Common myeloid progenitor, CD34-positive (primary cell): ENCODE measurements around the gene NANOS3.

Experiments used
- CTCF ChIA-PET: fragments of 350-600 bp; sonication (Branson Sonifier 250); formaldehyde crosslinking; loops from one replicate; lab custom pipeline; 2021; ENCODE audit warnings: antibody characterized with exemption; lab: Charles Lee
- POLR2A ChIA-PET: fragments of 350-600 bp; sonication (Branson Sonifier 250); formaldehyde crosslinking; loops from one replicate; lab custom pipeline; 2021; ENCODE audit warnings: antibody characterized with exemption; lab: Charles Lee
- DNase-seq, 3 donors: peaks; one replicate each; pipeline versions ENCODE4 v3.0.0 to v3.0.0-alpha.2; 2013
- H3K27ac ChIP-seq, 2 experiments: 1 replicate in 1 of 2; 2 replicates in 1 of 2; pipeline ENCODE4 v1.7.0; 2013; ENCODE audit warnings: inconsistent platforms in 2 of 2, low read length in 2 of 2, mild to moderate bottlenecking in 2 of 2, low read depth in 1 of 2, moderate library complexity in 1 of 2; ENCODE audit not compliant: severe bottlenecking in 2 of 2, insufficient read depth in 1 of 2, poor library complexity in 1 of 2
- H3K27me3 ChIP-seq, 5 experiments: replicated peaks in 2 of 5; 1 replicate in 3 of 5; 2 replicates in 2 of 5; pipeline versions ENCODE4 v1.6.1 to v1.7.0; 2013; ENCODE audit warnings: low read length in 4 of 5, mild to moderate bottlenecking in 2 of 5, moderate library complexity in 2 of 5, inconsistent platforms in 1 of 5; ENCODE audit not compliant: insufficient read depth in 5 of 5, control insufficient read depth in 4 of 5
- H3K36me3 ChIP-seq, 4 experiments: 1 replicate in 2 of 4; 2 replicates in 2 of 4; pipeline versions ENCODE4 v1.6.1 to v1.7.0; 2013; ENCODE audit warnings: low read length in 3 of 4, control low read depth in 1 of 4, mild to moderate bottlenecking in 1 of 4; ENCODE audit not compliant: control insufficient read depth in 4 of 4, insufficient read depth in 4 of 4
- H3K4me1 ChIP-seq, 4 experiments: 1 replicate in 3 of 4; 2 replicates in 1 of 4; pipeline versions ENCODE4 v1.6.1 to v1.7.1; 2013; ENCODE audit warnings: low read length in 3 of 4, mild to moderate bottlenecking in 3 of 4, control low read depth in 1 of 4, inconsistent platforms in 1 of 4, moderate library complexity in 1 of 4; ENCODE audit not compliant: control insufficient read depth in 4 of 4, insufficient read depth in 4 of 4; ENCODE audit errors: control extremely low read depth in 1 of 4
- H3K4me3 ChIP-seq, 7 experiments: 1 replicate in 4 of 7; 2 replicates in 3 of 7; pipeline versions ENCODE4 v1.5.1 to v1.7.0; 2013; ENCODE audit warnings: mild to moderate bottlenecking in 7 of 7, low read length in 6 of 7, moderate library complexity in 6 of 7, inconsistent platforms in 2 of 7, low read depth in 2 of 7, control low read depth in 1 of 7; ENCODE audit not compliant: insufficient read depth in 4 of 7, control insufficient read depth in 1 of 7; ENCODE audit errors: extremely low read depth in 1 of 7
- H3K9me3 ChIP-seq, 5 experiments: 1 replicate in 4 of 5; 2 replicates in 1 of 5; pipeline versions ENCODE4 v1.6.1 to v1.7.1; 2013; ENCODE audit warnings: low read length in 4 of 5, mild to moderate bottlenecking in 2 of 5, inconsistent platforms in 1 of 5, low read depth in 1 of 5, moderate library complexity in 1 of 5; ENCODE audit not compliant: control insufficient read depth in 4 of 5, insufficient read depth in 2 of 5; ENCODE audit errors: control extremely low read depth in 1 of 5
- WGBS: methylation state at CpG from one replicate; pipeline ENCODE4 v1.1.5; 2013; ENCODE audit not compliant: insufficient coverage; 5-methylcytosine and 5-hydroxymethylcytosine counted together

Gene NANOS3

DNA sequence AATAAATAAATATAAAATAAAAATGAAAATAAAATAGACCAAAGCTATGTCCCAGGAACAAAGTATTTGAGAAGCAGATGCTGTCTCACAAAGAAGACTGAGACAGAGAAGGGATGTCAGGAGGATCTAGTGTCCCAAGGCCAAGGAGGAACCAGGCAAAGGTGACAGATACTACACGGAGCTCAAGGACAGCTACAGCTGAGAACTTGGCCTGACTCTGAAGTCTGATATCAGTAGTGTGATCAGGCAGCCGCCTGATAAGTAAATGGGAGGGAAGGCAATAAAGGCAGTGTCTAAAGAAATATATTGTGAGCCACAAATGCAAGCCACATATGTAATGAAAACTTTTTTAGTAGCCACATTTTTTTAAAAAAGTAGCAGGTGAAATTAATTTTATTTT, 20.4 kb upstream of the NANOS3 start:
- Histone ChIP-seq H3K9me3 (no peaks in the 10 kb centered on the region), H3K4me1 (peaks cover 0 to 19% (median 14%) of the 10 kb centered on the region in 4 experiments), H3K27ac (no peak overlapping the region), H3K36me3 (no peaks in the 10 kb centered on the region), H3K27me3 (no peaks in the 10 kb centered on the region), H3K4me3 (no peak overlapping the region)
- ChIA-PET CTCF (interaction anchor here (1.2 to 10.0 kb wide), 2 partner anchors 7 to 11 kb away, joined by 3 to 129 read pairs; no protein-coding TSS in a partner anchor), POLR2A (interaction anchor here (0.8 to 1.3 kb wide), 4 partner anchors 9 to 1674 kb away, joined by 4 to 6 read pairs (median 4); no protein-coding TSS in a partner anchor)
- WGBS: no CpG with 5 or more reads among the region's 2 CpGs
- no peak for DNase-seq

DNA sequence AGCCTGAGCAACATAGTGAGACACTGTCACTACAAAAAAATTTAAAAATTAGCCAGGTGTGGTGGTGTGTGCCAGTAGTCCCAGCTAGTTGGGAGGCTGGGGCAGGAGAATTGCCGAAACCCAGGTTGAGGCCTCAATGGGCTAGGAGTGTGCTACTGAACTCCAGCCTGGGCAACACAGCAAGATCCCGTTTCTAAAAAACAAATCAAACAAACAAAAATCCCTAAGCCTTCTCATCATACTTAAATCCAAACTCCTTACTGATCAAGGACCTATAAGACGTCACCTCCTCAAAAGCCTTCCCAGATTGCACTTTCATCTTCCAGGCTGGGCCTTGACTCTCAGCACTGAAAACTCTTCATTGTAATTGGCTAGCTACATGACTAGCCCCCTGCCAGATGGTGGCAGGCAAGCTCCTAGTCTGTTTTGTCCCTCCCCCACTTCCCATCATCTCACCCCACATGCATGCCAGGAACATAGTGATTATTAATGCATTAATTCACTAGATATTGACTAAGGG, 17.5 kb upstream of the NANOS3 start:
- H3K27me3 ChIP-seq: no peaks in the 10 kb centered on the region
- POLR2A ChIA-PET: interaction anchor here (8.7 to 11.2 kb wide), 2 partner anchors 10 to 21 kb away, joined by 284 to 555 read pairs; no protein-coding TSS in a partner anchor
- WGBS: 100% methylated on average over 2 of the region's 3 CpGs
- CTCF ChIA-PET: interaction anchor here (1.4 to 10.0 kb wide), 5 partner anchors 10 to 76 kb away, joined by 3 to 147 read pairs (median 7); no protein-coding TSS in a partner anchor
- H3K4me3 ChIP-seq: no peak overlapping the region
- H3K9me3 ChIP-seq: no peaks in the 10 kb centered on the region
- H3K4me1 ChIP-seq: peaks cover 0 to 36% (median 29%) of the 10 kb centered on the region in 4 experiments
- no peak overlapping the region for H3K27ac ChIP-seq
- no peaks in the 10 kb centered on the region for H3K36me3 ChIP-seq
- peak in 2 of 3 donors; percentile 72 to 75 for DNase-seq

DNA sequence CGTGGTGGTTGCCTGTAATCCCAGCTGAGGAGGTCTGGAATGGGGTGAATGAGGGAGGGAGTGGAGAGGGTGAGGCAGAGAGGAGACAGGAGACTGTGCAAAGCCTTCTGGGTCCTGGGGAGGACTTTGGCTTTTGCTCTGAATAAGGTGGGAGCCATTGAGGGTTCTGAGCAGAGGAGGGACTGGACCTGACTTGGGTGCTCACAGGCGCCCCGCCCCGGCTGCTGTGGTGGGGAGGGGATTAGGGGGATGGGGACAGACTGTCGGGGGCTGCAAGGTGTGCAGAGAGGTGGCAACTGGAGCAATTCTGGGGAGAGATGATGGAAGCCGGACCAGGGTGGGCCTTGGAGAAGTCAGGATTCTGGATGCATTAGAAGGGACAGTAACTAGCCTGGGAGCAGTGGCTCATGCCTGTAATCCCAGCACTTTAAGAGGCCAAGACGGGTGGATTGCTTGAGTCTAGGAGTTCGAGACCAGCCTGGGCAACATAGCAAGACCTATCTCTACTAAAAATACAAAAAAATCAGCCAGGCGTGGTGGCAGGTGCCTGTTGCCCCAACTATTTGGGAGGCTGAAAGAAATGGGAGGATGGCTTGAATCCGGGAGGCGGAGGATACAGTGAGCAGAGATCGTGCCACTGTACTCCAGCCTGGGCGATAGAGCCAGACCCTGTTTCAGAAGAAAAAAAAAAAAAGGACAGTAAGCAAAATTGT, 16.1 kb upstream of the NANOS3 start:
- no peak for DNase-seq
- H3K36me3 ChIP-seq: no peaks in the 10 kb centered on the region
- H3K27me3 ChIP-seq: no peaks in the 10 kb centered on the region
- H3K4me3 ChIP-seq: peak overlapping the region in 3 of 7 experiments; percentile 68 to 88 (median 80)
- POLR2A ChIA-PET: interaction anchor here (0.6 to 11.2 kb wide), 7 partner anchors 11 to 545 kb away, joined by 3 to 555 read pairs (median 4); partner anchors contain the start of gene ZSWIM4
- H3K9me3 ChIP-seq: no peaks in the 10 kb centered on the region
- CTCF ChIA-PET: interaction anchor here (0.6 to 10.0 kb wide), 9 partner anchors 11 to 82 kb away, joined by 3 to 147 read pairs (median 7); no protein-coding TSS in a partner anchor
- H3K4me1 ChIP-seq: peaks cover 0 to 41% (median 34%) of the 10 kb centered on the region in 4 experiments
- H3K27ac ChIP-seq: peak overlapping the region; percentile 94 to 96
- 89% methylated on average over 12 of the region's 13 CpGs for WGBS

DNA sequence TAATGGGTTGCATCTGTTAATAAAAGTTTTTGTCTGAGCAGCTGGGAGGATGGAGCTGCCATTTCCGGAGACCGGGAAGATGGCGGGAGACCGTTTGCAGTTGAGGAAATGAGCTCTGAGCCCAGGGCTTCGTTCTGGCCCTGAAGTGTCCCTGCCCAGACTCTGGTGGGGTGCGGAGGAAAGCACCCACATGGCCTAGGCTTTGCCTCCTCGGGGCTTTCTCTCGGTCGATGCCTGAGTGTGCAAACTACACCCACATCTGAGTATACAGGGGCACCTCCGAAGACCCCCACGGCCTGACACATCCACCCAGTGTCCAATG, 15.6 kb upstream of the NANOS3 start:
- CTCF ChIA-PET: interaction anchor here (0.6 to 10.0 kb wide), 10 partner anchors 11 to 82 kb away, joined by 3 to 147 read pairs (median 10); no protein-coding TSS in a partner anchor
- Histone ChIP-seq H3K27ac (peak overlapping the region; percentile 94 to 96), H3K4me1 (peaks cover 1 to 45% (median 38%) of the 10 kb centered on the region in 4 experiments), H3K27me3 (no peaks in the 10 kb centered on the region), H3K36me3 (no peaks in the 10 kb centered on the region), H3K4me3 (peak overlapping the region; percentile 40 to 88 (median 67)), H3K9me3 (no peaks in the 10 kb centered on the region)
- WGBS: 3% methylated on average over 5 of the region's 11 CpGs
- no peak for DNase-seq
- POLR2A ChIA-PET: interaction anchor here (0.6 to 11.2 kb wide), 7 partner anchors 12 to 544 kb away, joined by 3 to 555 read pairs (median 4); partner anchors contain the start of gene ZSWIM4

DNA sequence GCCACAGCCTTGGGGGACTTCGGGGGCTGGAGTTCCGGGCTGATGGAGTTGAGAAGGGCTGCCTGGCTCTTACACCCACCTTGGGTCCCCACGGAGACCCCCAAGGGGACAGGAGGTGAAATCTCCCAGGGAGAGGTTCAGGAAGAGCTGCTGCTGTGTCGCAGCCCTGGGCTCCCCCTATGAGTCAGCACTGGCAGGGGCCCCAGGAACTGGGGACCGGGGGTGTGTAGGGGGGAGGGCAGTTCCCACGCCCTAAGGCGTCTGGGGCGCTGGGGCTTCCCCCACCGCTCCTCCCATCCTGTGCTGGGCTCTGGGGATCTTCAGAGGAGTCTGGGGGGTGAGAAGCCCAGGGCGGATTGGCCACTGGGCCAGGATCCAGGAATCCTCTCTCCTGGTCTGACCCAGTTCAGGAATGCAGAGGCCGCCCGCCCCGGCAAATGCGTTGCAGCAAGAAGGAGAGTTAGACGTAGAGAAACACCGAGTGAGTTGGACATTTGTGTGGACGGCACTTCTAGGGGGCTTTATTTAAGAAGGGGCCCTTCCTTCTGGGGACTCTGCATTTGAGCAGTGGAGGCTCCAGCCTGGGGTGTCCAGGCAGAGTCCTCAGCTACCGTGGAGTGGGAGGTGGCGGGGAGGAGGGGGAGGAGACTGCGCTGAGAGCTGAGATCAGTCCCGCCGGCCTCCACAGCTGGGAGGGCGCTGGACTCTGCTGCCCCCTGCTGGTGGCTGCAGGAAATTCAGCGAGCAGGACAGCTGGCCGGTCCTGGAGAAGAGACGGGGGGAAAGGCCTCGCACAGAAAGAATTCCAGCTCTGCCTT, 15.0 kb upstream of the NANOS3 start:
- POLR2A ChIA-PET: interaction anchor here (0.6 to 11.2 kb wide), 13 partner anchors 12 to 801 kb away, joined by 3 to 555 read pairs (median 4); partner anchors contain the start of gene ZSWIM4
- Histone ChIP-seq H3K27ac (peak overlapping the region; percentile 94 to 96), H3K27me3 (no peaks in the 10 kb centered on the region), H3K4me1 (peaks cover 3 to 51% (median 43%) of the 10 kb centered on the region in 4 experiments), H3K9me3 (no peaks in the 10 kb centered on the region), H3K36me3 (no peaks in the 10 kb centered on the region), H3K4me3 (peak overlapping the region; percentile 40 to 88 (median 67))
- CTCF ChIA-PET: interaction anchor here (0.6 to 10.0 kb wide), 16 partner anchors 9 to 984 kb away, joined by 3 to 147 read pairs (median 5); no protein-coding TSS in a partner anchor
- 0% methylated on average over 18 of the region's 27 CpGs for WGBS
- peak; percentile 83 to 94 (median 93) for DNase-seq

DNA sequence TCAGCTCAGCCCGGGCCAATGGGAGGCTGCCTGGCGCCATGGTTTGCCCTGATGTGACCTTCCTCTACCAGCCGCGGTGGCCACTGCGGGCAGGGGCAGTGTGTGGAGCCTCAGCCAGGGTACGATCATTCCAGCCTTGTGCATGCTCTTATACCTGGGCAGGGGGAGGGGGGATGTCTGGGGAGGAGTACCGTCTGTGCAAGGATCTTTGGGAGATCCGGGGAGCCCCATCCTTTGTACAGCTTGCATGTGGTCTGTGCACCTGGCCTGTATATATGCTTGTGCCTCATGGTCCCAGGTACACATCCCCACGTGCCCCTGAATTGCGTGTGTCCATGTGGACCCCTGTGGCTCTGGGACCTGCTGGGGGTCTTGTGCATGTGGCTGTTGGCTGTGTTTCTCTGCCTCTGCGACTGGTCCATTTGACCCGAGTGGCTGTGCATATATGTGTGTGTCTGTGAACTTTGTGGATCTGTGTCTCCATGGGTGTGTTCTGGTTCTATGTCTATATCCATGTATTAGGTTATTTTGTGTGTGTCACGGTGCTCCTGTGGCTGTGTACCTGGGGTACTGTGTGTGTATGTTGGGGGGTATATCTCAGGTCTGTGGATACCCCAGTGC, 12.8 kb upstream of the NANOS3 start:
- POLR2A ChIA-PET: interaction anchor here (0.6 to 11.2 kb wide), 6 partner anchors 9 to 76 kb away, joined by 3 to 555 read pairs (median 8); partner anchors contain the start of gene ZSWIM4
- H3K27ac ChIP-seq: peak overlapping the region in 1 of 2 experiments; percentile 25
- H3K36me3 ChIP-seq: no peaks in the 10 kb centered on the region
- peak in 1 of 3 donors; percentile 62 for DNase-seq
- CTCF ChIA-PET: interaction anchor here (0.6 to 10.0 kb wide), 7 partner anchors 8 to 81 kb away, joined by 3 to 147 read pairs (median 16); no protein-coding TSS in a partner anchor
- peaks cover 3 to 56% (median 48%) of the 10 kb centered on the region in 4 experiments for H3K4me1 ChIP-seq
- peak overlapping the region in 3 of 7 experiments; percentile 23 to 78 (median 70) for H3K4me3 ChIP-seq
- H3K27me3 ChIP-seq: no peaks in the 10 kb centered on the region
- no peaks in the 10 kb centered on the region for H3K9me3 ChIP-seq
- WGBS: 24% methylated on average over 6 of the region's 13 CpGs
